ENCODE results near the gene CHAF1B. TPM values are rescaled to one million over a fixed set of nuclear protein-coding genes. Genes with fewer than 3 reads are reported as not detected.
A peak's percentile ranks its signal among the peaks of the same experiment; 100 is the strongest.

CHAF1B gene
- total RNA-seq, 1 experiment from 2014 or later = 11.1 TPM

DNA sequence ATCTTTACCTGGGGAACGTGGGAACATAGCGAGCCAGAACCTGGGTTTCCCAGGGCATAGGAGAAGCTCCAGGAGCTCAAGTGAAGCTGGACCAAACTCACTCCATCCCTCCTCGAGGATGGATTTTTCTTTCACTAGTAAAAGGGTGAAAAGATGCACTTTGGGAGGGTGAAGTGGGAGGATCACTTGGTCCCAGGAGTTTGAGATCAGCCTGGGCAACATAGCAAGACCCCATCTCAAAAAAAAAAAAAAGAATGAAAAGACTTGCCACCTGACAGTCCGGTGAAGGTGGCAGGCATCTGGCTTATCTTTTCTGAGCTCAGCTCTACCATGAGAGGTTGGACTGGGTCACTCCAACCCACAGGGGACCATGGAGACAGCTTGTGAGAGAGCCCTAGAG is 42.3 kb downstream of the CHAF1B start:
- DNase-seq (ENCODE audit: low read depth) = no peak

DNA sequence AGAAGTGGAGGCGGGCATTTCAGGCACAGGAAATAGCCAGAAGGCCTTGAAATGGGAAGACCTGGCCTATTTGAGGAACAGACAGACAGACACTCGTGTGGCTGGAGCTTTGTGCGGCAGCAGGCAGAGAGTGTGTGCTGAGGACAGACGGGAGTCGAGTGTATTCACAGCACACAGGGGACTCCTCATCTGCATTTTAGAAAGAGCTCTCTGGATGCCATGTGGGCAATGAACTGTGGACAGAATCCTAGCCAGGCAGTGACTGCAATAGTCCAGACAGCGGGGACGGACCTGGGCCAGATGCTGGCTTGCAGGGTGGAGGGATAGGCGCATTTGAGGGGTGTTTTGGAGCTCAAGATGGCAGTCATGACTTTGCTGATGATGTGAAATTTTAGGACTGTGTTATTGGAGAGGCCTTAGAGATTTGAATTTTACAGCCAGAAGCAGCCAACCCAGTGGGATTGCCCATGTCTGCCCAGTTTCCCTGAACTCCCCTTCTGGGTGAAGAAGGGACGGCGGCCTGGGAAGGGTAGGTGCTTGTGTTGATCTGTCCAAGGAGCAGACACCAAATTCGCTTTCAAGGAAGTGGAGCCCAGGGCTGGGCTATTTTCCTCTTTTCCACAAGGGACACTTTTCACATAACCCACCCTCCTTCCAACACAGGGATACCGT is 43.7 kb downstream of the CHAF1B start:
- DNase-seq (ENCODE audit: low read depth) = peak; percentile 56

DNA sequence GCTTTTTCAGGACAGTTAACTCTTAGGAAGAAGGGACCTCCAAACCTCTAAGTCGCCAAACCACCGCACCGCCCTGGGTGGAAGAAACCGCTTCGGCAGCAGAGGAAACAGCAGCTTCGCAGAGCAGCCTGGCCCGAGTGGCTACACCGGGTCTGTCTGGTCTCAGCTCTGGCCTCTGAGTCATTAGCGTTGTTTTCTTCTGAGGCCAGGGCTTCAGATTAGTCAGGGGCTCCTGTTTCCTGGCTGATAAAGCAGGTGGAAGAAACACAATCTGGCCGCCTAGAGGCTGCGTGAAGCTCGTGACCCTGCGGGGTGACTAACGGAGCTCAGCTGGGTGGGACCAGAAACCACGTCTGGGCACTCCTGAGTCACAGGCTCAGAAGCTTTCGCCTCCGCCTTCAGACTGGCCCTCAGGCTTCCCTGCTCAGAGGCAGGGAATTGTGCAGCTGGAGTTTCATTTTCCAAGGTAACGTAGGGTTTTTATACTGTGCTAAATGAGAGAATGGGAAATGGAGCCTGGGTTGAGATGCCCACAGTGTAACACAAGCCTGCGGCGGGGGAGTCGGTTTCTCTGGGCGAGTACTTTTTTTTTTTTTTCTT is 44.9 kb downstream of the CHAF1B start:
- DNase-seq (ENCODE audit: low read depth) = peak; percentile 100

DNA sequence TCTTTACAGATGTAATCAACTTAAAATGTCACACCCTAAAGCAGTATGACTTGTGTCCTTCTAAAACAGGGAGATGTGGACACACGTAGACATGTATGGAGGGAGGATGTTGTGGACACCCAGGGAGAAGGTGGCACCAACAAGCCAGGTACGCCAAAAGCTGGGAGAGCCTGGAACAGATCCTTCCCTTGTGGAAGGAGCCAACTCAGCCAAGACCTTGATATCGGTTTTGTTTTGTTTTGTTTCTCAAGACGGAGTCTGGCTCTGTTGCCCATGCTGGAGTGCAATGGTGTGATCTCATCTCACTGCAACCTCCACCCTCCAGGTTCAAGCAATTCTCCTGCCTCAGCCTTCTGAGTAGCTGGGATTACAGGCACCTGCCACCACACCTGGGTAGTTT is 45.6 kb downstream of the CHAF1B start:
- peak; percentile 58 for DNase-seq (ENCODE audit: low read depth)

GRCh38 chr21:36431252-36431651 is 46.1 kb downstream of the CHAF1B start:
- DNase-seq (ENCODE audit: low read depth) = no peak

DNA sequence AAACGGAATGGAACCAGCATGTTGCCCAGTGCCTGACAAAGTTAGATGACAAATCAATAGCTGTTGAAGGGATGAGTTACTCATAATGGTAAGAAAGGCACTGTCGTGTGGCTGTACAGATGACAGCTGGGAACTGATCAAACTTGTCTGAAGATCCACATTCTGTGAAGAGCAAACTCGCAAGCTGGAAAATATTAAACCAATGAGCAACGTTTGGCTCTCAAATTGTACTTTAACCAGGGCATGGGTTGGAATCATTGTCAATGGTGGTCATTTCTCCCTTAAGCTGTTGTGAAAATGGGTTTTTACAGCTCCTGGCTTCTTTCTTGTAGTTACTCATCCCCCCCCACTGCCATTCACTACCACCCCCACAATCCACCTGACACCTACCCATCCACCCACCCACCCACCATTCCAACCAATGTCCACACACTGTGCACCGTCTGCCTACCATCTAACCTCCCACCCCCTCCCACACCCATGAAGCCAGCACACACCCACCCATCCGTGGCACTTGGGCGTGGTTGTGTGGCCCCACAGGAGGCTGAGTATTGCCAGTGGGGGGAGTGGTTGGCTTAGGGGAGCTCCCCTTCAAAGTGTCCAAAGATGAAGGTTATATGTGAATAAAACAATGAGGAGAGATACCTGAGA is 48.0 kb downstream of the CHAF1B start:
- DNase-seq (ENCODE audit: low read depth) = no peak

DNA sequence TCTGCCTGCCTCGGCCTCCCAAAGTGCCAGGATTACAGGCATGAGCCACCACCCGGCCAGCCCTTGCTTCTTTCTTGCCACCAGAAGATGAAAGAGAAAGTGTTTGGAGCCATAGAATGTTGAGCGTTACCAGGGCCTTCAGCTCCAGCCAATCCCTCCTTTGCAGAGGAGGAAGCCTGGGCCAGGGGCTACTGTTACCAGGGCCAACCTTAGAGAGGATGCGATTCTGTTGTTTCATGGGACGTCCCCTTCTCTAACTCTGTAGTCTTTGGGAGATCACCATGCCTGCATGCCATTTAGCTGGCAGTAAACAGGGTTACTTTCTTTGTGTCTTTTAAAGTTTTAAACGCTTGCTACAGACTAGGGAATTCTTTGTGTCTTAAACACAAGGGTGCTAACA is 49.0 kb downstream of the CHAF1B start:
- DNase-seq (ENCODE audit: low read depth) = no peak

DNA sequence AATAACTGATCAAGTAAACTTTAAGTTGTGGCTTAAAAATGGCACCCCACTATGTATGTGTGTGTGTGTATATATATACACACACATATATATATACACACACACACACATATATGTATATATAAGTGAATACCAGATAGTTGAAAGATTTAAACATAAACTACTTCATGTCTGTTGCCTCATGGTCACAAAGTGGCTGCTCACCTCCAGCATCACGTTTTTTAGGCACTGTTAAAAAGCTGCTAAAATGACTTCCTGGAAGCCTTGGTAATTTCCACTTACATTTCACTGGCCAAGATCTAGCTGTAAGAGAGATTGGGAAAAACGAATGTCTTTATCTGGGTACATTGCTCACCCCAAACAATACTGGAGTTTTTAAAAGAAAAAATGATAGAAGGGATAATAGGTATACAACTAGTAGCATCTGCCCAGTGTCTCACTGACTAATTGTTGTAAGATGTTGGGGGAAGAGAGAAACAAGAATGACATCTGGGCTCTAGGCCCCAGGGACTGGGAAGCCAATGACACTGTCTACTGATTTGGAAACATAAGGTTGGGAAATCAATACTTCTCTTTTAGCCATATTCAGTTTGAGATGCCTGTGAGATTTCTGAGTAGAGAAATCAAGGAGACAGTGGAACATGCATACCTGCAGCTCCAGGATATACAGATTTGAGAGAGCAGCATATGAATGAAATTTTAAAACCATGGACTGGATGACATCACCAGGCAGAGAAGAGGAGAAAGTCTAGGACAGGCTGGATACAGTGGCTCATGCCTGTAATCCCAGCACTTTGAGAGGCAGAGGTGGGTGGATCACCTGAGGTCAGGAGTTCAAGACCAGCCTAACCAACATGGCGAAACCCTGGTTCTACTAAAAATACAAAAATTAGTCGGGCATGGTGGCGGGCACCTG is 51.9 kb downstream of the CHAF1B start:
- no peak for DNase-seq (ENCODE audit: low read depth)

GRCh38 chr21:36437745-36438128 is 52.5 kb downstream of the CHAF1B start:
- DNase-seq (ENCODE audit: low read depth) = peak; percentile 93

DNA sequence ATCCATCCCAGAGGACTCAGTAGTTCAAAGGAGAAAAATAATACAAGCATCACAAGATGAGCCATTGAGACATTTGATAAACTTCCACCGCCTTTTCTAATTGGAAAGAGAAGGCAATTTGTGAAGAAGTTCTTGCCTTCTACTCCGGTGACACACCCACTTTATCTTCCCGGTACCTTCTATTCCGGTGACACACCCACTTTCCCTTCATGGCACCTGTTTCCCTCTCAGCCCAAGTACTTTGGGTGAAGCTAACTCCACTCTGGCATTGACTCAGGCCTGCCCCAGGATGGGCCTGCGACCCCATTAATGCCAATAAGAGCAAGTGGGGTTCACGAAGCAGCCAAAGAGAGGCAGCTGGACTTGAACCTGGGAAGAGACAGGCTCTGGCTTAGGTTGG is 56.5 kb downstream of the CHAF1B start:
- no peak for DNase-seq (ENCODE audit: low read depth)

DNA sequence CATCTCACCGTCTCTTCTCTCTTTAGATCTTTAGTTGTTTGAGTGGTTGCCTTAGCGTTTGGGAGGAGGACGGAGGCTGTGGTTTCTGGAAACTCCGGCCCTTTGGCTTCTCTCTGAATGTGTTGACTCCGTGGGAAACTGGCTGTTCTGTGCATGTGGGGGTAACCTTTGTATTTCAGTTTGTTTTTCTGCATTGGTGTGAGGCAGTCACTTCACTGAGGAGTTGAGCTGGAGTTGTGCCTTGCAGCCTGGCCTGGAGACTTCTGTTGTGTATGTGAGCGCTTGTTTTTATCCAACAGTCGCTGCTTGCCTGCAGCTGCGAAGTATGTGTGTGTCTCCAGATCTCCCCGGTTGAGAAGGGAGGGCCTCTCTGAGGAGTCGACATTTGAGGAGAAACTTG is 61.1 kb downstream of the CHAF1B start:
- no peak for DNase-seq (ENCODE audit: low read depth)

DNA sequence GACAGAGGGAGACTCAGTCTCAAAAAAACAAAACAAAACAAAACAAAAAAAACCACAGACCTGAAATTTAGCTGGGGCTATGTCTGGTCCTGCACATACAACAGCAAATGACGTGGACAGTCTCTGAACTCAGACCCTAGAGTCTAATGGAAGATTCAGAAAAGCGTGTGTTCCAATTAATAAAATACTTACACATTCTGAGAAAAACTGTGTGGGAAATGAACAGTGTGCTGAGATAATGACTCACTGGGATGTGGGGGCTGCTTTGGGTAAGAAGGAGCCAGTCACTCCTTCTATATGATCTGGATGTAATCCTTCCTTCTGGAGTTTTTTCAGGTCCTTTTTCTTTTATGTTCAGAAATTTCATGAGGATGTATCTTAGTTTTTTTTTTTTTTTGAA is 65.3 kb downstream of the CHAF1B start:
- peak; percentile 57 for DNase-seq (ENCODE audit: low read depth)

GRCh38 chr21:36451506-36451905 is 66.3 kb downstream of the CHAF1B start:
- no peak for DNase-seq (ENCODE audit: low read depth)

GRCh38 chr21:36452281-36452825 is 67.2 kb downstream of the CHAF1B start:
- no peak for DNase-seq (ENCODE audit: low read depth)

GRCh38 chr21:36454093-36454531 is 68.9 kb downstream of the CHAF1B start:
- DNase-seq (ENCODE audit: low read depth) = no peak

GRCh38 chr21:36454706-36455105 is 69.5 kb downstream of the CHAF1B start:
- DNase-seq (ENCODE audit: low read depth) = no peak

- no peak for DNase-seq (ENCODE audit: low read depth)
Measured at GRCh38 chr21:36456729-36457414, 71.7 kb downstream of the CHAF1B start.

DNA sequence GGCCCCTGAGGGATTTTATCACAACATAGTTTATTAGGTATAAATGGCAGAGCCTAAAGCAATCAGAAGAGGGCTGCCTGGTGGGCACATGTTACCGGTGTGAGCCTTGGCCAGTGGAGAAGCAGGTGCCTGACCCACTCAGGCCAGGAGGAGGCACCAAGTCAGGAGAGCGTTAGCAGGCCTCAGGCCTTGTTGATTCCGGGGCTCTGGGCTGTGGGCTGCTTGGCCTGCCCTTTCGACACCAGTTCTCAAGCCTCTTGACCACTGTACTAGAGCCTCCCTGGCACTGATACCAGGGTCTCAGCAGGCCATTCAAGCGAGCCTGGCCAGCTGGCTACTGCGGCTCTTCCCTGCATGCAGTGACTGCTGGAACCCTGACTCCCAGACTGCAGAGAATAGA is 73.9 kb downstream of the CHAF1B start:
- DNase-seq (ENCODE audit: low read depth) = no peak

DNA sequence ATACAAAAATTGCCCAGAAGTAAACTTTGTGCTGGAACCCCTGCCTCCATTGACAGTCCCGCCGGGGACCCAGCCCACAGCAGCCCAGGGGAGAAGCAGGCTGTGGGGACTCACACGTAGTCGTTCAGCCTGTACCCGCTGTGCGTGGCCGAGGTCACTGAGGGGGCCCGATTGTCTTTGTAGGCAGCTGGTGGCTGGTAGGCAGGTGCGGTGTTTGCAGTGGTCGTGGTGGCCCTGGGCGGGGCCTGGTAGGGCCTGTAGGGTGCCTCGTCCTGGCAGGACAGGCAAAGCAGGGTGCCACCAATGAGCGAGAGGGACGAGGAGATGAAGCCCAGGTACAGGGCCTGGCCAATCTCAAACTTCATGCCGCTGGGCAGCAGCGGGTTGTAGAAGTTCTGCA is 75.7 kb downstream of the CHAF1B start:
- no peak for DNase-seq (ENCODE audit: low read depth)

DNA sequence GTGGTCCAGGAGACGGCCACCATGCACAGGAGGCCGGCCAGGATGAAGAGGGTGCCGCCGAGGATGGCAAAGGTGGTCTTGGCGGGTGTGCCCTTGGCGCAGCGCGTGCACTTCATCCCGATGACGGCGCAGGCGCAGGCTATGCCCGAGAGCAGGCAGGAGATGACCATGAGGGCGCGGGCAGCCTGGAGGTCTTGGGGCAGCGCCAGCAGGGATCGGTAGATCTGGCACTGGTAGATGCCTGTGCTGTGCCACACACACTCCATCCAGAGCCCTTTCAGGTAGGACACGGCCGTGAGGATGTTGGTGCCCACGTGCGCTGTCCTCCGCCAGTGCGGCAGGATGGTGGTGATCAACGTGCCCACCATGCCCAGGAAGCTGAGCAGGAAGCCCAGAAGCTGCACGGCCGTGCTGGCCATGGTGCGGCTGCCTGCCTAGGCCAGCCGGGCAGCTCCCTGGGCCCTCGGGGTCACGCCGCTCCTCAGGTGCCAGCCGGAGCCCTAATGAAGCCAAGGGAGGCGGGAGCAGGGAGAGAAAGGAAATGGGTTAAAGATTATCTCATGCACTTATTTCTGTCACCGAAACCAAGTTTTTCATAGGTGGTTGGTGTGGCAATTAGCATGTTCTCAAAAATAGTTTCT is 76.2 kb downstream of the CHAF1B start:
- DNase-seq (ENCODE audit: low read depth) = no peak
